ENCODE results near the gene NFKBIE. TPM values are rescaled to one million over a fixed set of nuclear protein-coding genes. Genes with fewer than 3 reads are reported as not detected.

The NFKBIE gene
- total and polyA plus RNA-seq, 4 donors = 3.7 to 4.9 (median 4.7) TPM

GRCh38 chr6:44258325-44258863, 7.0 kb downstream of the NFKBIE start:
- peaks cover 7 to 40% (median 24%) of the 10 kb centered on the region in 4 donors for H3K4me1 ChIP-seq (ENCODE audit: control insufficient read depth in 4 of 4, insufficient read depth in 4 of 4, low read length in 3 of 4)
- no peak overlapping the region for H3K4me3 ChIP-seq (ENCODE audit: low read depth in 1 of 3, low read length in 3 of 3)
- peak overlapping the region in 1 of 2 donors; percentile 50 for H3K27ac ChIP-seq (ENCODE audit: low read depth in 1 of 2, low read length in 2 of 2)
- WGBS = 87% methylated on average over 9 of the region's 9 CpGs
- TF ChIP-seq MAX (IDR thresholded peaks at IDR 0.05) (no peak), CTCF (IDR thresholded peaks at IDR 0.05; ENCODE audit: low read depth, low read length, missing input control) (no peak), NR2F2 (IDR thresholded peaks at IDR 0.05) (no peak), FOXA2 (IDR thresholded peaks at IDR 0.05) (no peak), EGR1 (IDR thresholded peaks at IDR 0.05; ENCODE audit: low read depth in 2 of 2) (no peak), TAF1 (conservative IDR thresholded peaks at IDR 0.05) (no peak), RXRA (IDR thresholded peaks at IDR 0.05) (no peak), HNF4A (conservative IDR thresholded peaks at IDR 0.05) (no peak)
- H3K9me3 ChIP-seq (ENCODE audit: control insufficient read depth in 4 of 4, low read length in 3 of 4) = no peaks in the 10 kb centered on the region
- DNase-seq (ENCODE audit: low spot score) = no peak
- no peak overlapping the region for H3K9ac ChIP-seq (ENCODE audit: low read depth in 1 of 2, low read length in 2 of 2)
- H3K27me3 ChIP-seq (ENCODE audit: control insufficient read depth in 4 of 4, insufficient read depth in 4 of 4, low read length in 3 of 4) = no peaks in the 10 kb centered on the region
- H3K36me3 ChIP-seq (ENCODE audit: control insufficient read depth in 4 of 4, insufficient read depth in 3 of 4, low read depth in 1 of 4, low read length in 3 of 4) = peaks cover 0 to 27% (median 21%) of the 10 kb centered on the region in 4 donors

- H3K36me3 ChIP-seq (ENCODE audit: control insufficient read depth in 4 of 4, insufficient read depth in 3 of 4, low read depth in 1 of 4, low read length in 3 of 4) = peaks cover 2 to 33% (median 26%) of the 10 kb centered on the region in 4 donors
- peaks cover 6 to 36% (median 19%) of the 10 kb centered on the region in 4 donors for H3K4me1 ChIP-seq (ENCODE audit: control insufficient read depth in 4 of 4, insufficient read depth in 4 of 4, low read length in 3 of 4)
- H3K4me3 ChIP-seq (ENCODE audit: low read depth in 1 of 3, low read length in 3 of 3) = peak overlapping the region in 2 of 3 donors; percentile 50 to 67
- H3K27ac ChIP-seq (ENCODE audit: low read depth in 1 of 2, low read length in 2 of 2) = peak overlapping the region; percentile 50 to 59
- no peaks in the 10 kb centered on the region for H3K27me3 ChIP-seq (ENCODE audit: control insufficient read depth in 4 of 4, insufficient read depth in 4 of 4, low read length in 3 of 4)
- no peak for DNase-seq (ENCODE audit: low spot score)
- H3K9me3 ChIP-seq (ENCODE audit: control insufficient read depth in 4 of 4, low read length in 3 of 4) = no peaks in the 10 kb centered on the region
- 38% methylated on average over 15 of the region's 15 CpGs for WGBS
- peak overlapping the region in 1 of 2 donors; percentile 57 for H3K9ac ChIP-seq (ENCODE audit: low read depth in 1 of 2, low read length in 2 of 2)
- TF ChIP-seq REST (IDR thresholded peaks at IDR 0.05) = no peak
- no peak for TF ChIP-seq YY1 (IDR thresholded peaks at IDR 0.05)
- TF ChIP-seq HNF4A (conservative IDR thresholded peaks at IDR 0.05) = no peak
- no peak for TF ChIP-seq ATF3 (IDR thresholded peaks at IDR 0.05)
- TF ChIP-seq RAD21 (IDR thresholded peaks at IDR 0.05) = no peak
- no peak for TF ChIP-seq SP1 (IDR thresholded peaks at IDR 0.05)
- TF ChIP-seq FOXA2 (IDR thresholded peaks at IDR 0.05) = no peak
- no peak for TF ChIP-seq EGR1 (IDR thresholded peaks at IDR 0.05; ENCODE audit: low read depth in 2 of 2)
- TF ChIP-seq CTCF (IDR thresholded peaks at IDR 0.05; ENCODE audit: low read depth, low read length, missing input control) = no peak
- TF ChIP-seq ZBTB33 (IDR thresholded peaks at IDR 0.05) = no peak
- no peak for TF ChIP-seq NR2F2 (IDR thresholded peaks at IDR 0.05)
- TF ChIP-seq MAX (IDR thresholded peaks at IDR 0.05) = no peak
Observed at GRCh38 chr6:44257753-44258324, 7.5 kb downstream of the NFKBIE start.

All from liver (tissue), 9 donors.